ENCODE results near the gene SAMSN1.
"Not testable (repeated sequence)": the region's sequence is repeated elsewhere in the genome, so short reads cannot be mapped to it uniquely, and the experiment has no call there.

The SAMSN1 gene

DNA sequence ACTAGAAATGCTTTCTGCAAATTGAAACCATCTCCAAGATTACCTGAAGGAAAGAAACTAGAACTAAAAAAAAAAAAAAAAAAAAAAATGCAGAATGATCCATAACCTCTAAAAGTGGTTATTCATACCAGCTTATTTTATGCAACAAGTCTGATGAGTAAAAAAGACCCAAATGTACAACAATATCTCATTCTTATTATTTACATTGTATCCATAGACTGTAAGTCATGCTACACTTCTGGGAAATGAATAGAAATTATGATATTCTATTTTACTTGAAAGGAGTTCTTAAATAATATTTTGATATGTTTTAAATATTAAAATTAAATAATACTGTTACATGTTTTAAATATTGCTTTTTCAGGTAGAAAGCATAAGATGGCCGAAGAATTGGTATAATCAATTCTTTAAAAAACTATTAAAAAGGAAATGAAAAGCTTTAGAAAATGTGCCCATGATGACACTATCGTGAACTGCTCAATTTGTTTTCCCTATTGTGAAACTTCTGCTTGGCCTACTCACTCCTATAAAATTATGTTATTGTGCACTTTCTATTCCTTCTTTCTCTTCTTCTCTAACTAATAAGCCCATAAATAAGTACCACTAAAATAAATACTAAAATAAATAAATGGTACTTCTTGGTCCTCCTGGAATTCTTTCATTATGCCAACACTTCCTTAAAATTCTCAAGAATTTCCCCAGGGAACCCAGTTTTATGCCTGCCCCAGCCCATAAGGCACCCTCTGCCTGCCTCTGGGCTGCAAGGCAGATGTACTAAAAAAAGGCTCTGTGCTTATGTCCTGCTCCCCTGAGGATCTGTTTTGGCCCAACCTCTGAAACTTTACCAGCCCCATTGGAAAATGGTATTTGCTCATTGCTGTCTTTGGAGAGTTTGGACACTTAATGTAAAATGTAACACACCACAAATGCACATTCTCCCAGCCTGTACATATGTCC, 18.1 kb downstream of the SAMSN1 start:
- DNase-seq: no peak

DNA sequence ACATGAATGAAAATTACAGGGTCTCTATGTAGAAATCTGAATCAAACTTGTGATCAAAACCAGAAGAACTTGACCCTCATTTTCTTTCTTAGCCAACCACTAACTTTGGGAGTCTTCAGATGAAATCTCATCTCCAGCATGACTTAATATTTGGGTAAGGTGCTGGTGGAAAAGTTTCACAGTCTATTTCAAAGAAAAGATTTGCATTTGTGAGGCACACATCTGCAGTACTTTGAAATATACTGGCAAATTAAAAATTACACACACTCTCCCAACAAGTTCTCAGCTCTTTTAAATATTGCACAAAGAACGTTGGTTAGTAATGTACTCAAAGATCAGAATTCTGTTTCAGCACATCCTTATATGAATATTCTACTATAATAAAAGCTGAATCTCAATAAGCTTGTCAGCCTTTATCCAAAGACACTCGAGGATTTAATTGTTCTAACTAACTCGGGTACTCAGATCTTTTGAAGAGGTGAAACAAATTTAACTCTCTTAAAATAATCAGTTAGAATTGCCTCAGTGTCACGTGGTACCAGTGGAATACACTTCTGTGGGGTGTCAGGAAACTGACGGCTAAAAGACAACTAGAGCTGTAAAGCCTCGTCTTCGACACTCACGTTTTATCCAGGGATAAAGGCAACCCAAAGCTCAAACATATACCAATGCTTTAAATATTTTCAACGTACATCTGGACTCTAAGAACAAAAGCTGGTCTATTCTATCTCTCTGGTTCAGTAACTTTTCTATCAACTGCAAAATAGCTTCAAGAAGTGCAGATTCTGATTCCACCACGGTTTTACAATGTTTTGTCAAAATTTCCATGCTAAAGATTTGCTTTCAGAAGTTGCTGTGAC, 19.0 kb downstream of the SAMSN1 start:
- DNase-seq: no peak

DNA sequence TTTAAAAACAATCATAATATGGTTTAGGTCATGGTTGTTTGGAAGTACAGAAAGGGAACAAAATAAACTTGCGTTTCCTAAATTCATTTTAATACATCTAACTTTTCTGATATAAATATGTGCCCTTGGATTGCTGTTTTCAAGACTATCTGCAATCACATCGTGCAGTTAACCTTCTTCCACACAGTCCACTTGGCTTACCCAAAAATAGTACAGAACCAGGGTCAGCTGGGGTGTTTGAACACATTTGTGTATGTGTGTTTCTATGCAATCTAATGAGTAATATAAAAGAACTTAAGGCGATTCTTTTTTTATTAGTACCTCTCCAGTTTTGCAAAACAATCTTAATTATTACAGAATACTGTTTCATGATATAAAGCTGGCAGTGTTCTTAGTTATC, 19.9 kb downstream of the SAMSN1 start:
- DNase-seq: no peak

DNA sequence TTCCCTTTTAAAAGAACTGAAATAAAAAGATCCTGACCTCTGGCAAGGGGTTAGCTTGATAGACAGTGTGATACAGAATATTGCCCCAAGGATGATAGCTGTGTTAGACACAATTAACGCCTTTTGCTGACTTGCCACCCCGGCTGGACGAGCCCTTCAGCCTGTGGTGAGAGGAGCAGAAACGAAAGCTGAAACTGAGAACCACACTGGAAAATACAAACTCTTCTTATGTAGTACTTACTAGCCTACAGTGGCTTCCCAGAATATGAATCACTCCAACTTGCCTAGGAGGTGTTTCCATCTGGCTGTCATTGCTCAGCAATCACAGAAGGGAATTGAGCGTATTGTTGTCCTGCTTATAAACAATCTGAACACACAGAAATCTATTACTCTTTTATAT, 22.9 kb downstream of the SAMSN1 start:
- no peak for DNase-seq

DNA sequence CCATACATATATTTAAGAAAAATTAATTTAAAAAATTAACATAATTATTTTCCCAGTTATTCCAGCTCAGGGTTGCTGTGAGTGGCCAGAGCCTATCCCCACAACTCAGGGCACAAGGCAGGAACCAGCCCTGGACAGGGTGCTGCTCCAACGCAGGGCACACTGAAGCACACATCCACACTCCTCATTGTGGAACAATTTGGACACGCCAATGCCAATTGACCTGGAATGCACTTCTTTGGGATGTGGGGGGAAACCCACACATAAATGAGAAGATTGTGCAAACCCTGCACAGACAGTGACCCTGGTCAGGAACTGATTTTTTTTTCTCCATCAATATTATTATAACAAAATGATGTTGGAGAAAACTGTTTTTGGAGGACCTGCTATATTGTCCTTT, 23.4 kb downstream of the SAMSN1 start:
- no peak for DNase-seq

DNA sequence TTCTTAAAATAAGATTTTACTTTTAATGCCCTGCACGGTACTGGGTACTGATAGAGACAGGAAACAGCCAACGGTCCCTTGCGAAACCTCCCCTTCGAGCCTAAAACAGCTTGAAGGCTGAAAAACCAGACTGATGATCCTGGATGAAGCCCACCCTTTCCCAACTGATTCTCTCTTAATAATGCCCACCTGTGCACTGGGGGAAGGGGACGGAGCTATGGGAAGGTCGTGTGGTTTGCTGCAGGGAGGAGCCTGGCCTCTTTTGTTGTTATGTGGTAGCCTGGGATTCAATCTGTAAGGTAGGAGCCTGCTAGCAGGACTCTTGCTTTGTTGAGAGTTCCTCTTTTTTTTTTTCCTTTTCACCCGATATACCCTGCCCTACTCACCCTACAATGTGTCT, 25.6 kb downstream of the SAMSN1 start:
- no peak for DNase-seq

DNA sequence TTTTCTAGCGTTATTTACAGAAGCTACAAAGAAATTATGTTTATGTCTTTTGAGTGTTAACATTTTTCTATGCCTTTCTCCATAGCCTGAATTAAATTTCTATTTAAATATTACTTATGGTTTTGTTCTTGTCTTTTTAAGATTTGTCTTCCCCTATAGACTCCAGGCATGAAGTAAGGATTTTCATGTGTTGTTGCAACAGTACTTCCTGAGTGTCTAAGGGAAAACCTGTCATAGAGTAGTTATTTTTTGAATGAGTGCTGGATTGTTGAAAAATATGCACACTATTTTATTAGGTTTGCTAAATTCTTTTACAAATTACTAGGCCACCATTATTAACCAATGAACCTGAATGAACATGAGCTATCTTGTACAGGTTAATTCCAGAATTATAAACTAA, 27.1 kb downstream of the SAMSN1 start:
- no peak for DNase-seq

DNA sequence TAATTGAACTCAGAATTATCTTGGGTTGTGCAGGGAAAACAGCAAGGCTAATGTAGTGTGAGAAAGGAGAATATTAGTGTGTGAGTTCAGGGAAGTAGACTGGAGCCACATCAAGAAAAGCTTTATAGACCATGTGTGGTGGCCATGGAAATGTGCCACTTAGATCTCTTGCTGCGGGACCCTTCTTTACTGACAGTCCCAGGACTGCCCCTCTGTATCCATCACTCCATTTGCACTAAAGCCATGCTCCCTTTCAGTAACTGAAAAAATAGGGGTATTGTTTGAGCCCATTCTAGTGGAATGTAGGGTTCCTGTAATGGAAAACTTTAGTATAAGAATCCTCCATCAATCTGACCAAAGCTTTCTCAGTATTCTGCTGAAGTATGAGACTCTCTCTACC, 32.3 kb downstream of the SAMSN1 start:
- no peak for DNase-seq

DNA sequence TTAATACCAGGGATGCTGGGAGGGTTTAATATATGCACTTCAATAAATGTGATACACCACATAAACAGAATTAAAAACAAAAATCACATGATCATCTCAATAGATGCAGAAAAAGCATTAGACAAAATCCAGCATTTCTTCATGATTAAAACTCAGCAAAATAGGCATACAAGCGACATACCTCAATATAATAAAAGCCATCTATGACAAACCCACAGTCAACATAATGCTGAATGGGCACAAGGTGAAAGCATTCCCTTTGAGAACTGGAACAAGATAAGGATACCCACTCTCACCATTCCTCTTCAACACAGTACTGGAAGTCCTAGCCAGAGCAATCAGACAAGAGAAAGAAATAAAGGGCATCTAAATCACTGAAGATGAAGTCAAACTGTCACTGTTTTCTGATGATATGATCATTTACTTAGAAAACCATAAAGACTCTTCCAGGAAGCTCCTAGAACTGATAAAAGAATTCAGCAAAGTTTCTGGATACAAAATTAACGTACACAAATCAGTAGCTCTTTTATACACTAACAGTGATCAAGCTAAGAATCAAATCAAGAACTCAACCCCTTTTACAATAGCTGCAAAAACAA, 39.2 kb downstream of the SAMSN1 start:
- DNase-seq: not testable (repeated sequence)

DNA sequence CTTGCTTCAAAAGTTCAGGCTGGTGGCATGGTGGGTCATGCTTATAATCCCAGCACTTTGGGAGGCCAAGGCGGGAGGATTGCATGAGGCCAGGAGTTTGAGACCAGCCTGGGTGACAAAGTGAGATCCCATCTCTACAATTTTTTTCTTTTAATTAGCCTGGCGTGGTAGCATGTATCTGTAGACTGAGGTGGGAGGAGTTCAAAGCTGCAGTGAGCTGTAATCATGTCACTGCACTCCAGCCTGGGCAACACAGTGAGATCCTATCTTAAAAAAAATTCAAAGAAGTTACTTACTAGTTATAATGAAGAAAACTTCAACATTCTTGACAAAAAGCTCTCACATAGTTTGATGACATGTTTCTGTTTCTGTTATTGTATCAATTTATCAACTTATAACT, 45.2 kb downstream of the SAMSN1 start:
- no peak for DNase-seq

DNA sequence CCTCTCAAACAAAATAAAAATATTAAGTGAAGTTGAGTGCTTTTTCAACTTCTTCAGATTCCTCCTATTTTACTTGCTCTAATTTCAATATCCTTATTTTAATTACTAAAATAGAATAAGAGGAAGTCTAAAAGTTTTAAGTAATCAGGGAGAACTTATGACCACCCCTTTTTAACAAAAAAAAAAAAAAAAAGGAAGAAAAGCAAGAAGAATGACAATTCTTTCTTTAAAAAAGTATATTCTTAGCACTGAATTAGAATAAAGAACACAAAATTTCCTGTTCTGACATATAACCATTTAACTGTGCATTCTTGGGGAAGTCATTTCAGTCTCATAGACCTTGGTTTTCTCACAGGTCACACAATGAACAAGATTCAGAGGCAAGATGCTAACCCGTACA, 46.8 kb downstream of the SAMSN1 start:
- DNase-seq: no peak

DNA sequence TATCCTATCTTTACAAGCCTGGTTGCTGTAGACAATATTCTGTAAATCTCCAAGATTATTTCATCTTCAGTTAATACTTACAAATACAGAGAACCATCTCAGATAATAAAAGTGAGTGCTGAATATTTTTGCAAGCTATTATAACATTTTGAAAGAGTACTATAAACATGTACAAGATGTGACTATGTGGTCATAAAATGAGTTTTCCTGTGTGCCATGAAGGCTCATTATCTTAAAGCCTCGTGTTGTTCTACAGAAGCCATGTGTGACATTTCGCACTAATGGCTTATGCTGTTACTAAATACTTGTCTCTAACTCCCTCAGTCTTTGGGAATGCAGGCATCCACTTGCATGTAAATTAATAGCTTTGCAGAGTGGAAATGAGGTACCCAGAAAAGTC, 48.3 kb downstream of the SAMSN1 start:
- DNase-seq: no peak

DNA sequence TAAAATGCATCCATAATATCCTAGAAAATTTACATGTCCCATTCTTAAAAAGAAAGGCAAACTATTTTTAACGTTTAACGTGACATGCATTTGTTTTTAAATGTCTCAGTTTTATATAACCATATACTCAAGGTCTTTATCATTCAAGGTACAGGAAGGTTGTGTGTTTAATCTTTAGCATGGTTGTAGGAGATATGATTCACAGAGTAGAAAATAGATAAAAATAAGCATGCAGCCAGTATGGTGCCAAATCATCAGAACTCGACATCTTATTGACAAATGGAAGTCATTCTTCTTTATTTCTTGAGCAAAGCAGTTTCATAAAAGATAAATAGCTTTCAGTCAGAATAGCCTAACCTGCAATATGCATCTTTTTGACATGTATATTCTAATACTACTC, 51.0 kb downstream of the SAMSN1 start:
- DNase-seq: no peak

DNA sequence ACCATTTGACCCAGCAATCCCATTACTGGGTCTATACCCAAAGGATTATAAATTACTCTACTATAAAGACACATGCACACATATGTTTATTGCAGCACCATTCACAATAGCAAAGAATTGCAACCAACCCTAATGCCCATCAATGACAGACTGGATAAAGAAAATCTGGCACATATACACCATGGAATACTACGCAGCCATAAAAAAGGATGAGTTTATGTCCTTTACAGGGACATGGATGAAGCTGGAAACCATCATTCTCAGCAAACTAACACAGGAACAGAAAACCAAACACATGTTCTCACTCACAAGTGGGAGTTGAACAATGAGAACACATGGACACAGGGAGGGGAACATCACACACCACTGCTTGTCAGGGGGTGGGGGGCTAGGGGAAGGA, 51.9 kb downstream of the SAMSN1 start:
- DNase-seq: not testable (repeated sequence)

DNA sequence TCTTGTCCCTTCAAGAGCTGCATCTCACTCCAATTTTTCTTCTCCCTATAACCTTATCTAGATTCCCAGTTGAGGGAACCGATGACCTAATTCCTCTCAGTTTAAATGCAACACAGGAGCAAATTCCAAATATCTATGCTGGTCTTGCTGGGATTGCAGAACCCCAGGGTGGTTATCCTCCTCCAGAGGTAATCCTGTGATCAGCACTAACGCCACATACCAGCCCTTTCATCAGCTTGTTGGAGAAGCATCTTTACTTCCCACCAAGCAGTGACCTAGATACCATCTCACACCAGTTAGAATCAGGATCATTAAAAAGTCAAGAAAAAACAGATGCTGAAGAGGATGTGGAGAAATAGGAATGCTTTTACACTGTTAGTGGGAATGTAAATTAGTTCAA, 52.4 kb downstream of the SAMSN1 start:
- no peak for DNase-seq

DNA sequence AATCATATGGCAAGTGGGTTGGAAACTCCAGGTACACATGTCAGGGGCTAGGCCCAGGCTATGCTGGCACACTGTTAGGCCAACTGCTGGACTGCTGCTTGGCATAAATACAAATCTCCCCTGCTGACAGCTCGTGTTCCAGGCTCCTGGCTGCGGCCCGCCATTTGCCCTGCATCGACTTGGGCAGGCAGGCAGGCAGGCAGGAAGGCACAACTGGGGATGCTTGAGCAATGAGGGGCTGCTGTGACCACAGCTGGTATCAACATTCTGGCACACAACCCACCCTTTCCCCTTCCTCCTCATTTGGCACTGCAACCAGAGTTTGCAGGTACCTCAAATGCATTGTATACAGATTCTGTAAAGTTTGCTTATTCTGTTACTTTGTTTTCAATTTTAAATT, 53.2 kb downstream of the SAMSN1 start:
- DNase-seq: no peak

DNA sequence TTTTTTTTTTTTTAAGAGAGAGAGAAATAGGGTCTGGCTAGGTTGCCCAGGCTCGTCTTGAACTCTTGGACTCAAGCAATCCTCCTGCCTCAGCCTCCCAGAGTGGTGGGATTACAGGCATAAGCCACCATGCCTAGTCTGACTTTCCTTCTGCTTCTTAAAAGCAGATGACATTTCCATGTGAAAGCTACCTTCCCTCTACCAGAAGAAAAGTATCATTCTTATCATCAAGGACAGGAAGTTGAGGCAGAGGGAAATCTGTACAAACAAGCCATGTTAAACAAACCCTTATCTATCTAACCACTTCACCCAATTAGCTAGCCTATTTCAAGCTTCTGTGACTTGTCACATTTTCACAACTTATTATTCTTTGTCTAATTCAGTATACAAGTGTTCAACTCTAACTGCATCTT, 54.8 kb downstream of the SAMSN1 start:
- no peak for DNase-seq

DNA sequence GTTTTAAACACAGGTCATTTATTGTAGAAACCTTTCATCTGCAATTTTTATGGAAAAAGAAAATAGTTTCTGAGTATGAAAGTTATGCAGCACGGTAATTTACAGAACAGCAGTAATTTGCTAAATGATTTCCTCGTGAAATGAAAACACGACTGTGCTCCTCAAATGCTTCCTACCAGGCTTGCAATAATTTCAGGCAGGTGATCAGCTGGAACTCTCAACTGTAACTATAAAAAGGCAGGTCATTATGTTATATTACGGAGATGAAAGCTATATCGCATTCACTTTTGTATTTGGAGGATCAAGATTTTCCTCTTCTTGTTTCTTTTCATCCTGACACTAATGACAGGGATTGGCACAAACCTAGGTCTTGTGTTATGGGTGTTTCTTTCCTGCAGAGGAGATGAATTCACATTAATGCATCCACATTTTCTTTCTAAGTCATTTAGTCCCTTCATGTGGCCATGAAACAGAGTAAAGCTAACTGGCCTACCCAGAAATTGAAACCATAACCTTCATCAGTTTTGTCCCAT, 57.4 kb downstream of the SAMSN1 start:
- no peak for DNase-seq

DNA sequence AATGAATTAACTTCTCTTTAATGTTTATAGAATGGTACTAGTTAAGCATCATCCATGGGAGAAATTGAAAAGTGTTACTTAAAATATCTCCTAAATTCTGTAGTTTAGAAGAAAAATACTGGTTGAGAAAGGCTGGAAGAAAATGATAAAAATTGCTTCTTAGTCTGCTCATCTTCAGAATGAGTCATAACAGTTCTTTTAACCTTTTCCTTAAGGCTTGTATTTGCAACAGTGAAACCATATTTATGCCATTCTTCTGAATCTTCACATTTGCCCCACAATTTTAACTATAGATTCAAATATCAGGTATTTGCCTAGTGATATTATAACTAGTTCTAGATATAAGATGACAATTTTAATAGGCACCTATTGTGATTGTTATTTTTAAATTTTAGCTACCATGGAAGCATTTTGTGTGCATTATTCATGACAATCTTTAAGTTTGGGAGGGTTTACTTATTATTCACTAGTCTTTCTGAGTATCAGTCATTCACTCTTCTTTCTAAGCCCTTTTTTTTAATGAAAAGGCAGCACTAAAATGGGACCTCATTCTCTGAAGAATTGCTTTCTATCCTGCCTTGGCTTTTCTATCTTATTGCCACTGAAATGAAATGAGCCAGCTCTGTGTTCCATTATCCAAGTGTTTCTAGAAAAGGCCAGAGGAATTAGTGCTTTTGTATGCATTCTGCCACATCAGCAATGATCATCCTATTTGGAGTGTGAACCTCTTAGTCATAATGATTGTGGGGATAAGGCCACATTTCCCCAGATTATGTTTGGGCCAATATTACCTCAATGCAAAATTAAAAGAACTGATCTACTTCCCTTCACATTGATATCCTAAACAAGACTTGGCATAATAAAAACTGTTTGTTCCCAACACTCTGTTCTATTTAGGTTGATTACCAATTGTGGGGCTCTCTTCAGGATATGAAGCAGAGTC, 58.4 kb downstream of the SAMSN1 start:
- DNase-seq: no peak

DNA sequence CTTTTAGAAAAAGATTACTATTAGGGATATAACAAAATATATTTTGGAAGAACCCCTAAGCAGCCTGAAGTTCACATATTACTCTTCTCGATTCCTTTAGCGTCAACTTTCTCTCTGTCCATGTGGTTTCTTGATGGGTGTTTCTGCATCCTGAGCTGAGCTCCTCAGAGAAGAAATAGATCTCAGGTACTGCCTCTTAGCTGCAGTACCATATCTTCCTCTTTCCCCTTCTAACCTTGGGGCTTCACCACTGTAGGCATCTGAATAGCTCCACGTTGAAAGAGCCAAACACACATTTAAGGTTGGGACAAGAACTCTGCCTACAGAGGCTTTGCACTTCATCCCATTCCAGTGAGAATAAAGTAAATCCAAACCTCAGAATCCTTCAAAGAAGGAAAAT, 59.2 kb downstream of the SAMSN1 start:
- no peak for DNase-seq

DNA sequence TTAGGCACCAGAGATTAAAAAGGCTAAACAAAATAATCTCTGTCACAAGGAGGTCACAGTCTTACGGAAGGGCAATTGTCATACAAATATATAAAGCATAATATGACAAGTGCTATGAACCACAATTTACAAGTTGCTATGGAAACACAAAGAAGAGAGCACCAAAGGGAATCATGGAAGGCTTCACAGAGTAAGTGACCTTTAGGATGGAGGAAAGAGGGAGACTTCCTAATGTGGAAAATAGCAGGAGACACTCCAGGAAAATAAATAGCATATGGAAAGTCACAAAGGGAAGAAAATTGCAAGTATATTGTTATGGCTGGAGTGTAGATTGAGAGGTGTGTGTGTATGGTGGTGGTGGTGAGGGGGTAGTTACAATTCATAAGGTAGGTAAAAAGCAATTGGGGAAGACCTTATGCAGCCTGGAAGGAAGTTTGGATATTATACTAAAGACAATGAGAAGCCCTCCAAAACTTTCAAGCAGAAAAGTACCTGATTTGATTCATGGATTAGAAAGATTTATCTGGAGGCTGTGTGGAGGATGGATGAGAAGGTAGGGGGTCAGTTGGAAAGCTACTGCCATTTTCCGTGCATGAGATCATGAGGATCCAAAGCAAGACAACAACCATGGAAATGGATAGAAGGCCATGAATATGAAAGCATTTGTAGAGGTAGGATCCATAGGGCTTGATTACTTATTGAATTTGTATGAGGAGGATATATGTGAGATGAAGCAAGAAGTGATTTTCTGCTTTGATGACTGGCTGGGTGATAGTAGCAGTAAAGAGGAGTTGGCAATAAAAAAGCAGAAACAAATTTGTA, 61.7 kb downstream of the SAMSN1 start:
- DNase-seq: no peak

Data from NCI-H146 (cell line).